ENCODE data around the gene IVNS1ABP.
"Not testable (repeated sequence)": the region's sequence is repeated elsewhere in the genome, so short reads cannot be mapped to it uniquely, and the experiment has no call there.

IVNS1ABP gene

GRCh38 chr1:185317034-185317885 is at the start of gene IVNS1ABP:
IVNS1ABP (minus strand) TSS chr1:185317243; CDS start chr1:185309493, 7,750 bp downstream.
- DNase-seq: peak; percentile 57 to 84

DNA sequence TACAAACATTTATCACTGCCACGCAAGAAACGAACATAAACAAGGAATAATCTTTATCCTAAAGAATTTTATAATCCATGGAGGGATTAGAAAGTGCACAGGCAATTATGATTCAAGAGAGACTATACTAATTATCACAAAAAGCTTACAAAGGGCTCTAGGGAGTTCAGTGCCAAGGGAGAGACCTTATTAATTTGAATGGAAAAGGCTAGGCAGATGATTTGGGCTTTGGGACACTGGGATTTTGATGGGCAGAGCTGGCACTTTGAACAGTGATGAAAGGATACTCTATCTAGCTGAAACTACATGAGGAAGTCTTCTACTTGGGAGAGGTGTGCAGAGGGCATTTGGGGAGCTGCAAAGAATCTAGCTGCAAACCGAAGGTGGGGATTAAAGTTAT is 48.9 kb upstream of the IVNS1ABP start:
- DNase-seq: no peak

DNA sequence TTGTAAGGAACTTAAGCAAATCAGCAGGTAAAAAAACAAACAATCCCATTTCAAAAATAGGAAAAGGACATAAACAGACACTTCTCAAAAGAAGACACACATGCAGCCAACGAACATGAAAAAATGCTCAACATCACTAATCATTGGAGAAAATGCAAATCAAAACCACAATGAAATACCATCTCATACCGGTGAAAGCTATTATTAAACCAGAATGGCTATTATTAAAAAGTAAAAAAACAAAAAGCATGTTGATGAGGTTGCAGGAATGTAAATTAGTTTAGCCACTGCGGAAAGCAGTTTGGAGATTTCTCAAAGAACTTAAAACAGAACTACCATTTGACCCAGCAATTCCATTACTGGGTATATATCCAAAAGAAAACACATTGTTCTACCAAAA is 47.5 kb upstream of the IVNS1ABP start:
- DNase-seq: not testable (repeated sequence)

GRCh38 chr1:185363205-185363604 is 46.2 kb upstream of the IVNS1ABP start:
- DNase-seq: no peak

DNA sequence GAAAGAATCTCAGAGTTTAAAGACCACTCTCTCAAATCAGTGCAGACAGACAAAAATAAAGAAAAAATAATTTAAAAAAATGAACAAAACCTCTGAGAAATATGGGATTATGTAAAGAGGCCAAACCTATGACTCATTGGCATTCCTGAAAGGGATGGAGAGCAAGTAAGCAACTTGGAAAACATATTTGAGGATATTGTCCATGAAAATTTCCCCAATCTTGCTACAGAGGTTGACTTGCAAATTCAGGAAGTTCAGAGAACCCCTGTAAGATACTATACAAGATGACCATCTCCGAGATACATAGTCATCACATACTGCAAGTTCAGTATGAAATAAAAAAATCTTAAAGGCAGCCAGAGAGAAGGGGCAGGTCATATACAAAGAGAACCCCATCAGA is 43.7 kb upstream of the IVNS1ABP start:
- no peak for DNase-seq

DNA sequence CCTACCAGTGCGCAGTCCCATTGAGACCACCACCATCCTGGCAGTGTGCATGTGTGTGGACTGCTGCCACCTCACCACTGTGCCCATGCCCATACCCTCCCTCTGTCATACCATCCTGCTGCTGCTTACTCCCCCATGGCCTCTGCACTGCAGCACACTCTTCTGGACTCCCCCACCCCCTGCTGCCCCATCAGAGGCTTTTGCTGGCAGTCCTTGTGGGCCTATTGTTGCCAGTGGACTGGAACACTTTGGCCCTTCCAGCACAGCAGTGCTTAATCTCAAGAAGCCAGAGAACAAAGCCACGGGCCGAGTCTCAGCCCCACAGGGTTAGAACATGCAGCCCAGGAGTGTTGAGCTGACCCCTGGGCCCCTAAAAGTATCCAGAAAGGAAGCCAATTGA is 41.9 kb upstream of the IVNS1ABP start:
- DNase-seq: no peak

GRCh38 chr1:185355947-185356346 is 38.9 kb upstream of the IVNS1ABP start:
- no peak for DNase-seq

GRCh38 chr1:185353124-185353523 is 36.1 kb upstream of the IVNS1ABP start:
- no peak for DNase-seq

DNA sequence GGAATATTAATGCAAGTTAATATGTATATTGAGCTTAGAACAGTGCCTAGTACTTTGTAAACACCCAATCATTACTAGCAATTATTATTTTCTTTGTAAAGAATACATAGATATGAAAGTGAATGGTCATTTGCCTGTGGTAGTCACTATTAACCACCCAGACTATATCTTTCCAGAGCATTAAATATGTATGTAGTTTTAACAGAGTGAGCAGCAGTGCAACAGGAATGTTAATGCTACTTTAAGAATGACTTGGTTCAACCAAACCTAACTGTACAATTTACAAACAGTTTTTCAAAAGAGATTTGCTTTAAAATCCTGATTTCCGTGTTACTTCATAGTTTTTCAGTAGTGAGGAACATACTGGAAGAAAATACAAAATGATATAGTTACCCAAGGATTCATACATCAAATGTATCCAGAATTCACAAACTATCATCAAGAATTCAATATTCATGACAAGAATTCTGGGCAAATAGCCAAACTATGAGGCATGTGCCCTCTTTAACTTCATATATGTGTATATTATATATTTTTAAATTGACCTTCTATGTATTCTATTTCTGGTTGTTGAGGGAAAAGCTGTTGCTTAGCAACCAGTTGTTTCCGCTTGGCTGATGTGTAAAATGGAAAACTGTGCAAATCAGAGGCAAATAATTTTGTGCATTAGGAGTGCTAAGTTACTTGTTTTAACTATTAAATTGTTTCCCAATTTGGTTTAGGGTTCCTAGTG is 34.9 kb upstream of the IVNS1ABP start:
- no peak for DNase-seq

- no peak for DNase-seq
Observed at GRCh38 chr1:185350027-185350442, 33.0 kb upstream of the IVNS1ABP start.

DNA sequence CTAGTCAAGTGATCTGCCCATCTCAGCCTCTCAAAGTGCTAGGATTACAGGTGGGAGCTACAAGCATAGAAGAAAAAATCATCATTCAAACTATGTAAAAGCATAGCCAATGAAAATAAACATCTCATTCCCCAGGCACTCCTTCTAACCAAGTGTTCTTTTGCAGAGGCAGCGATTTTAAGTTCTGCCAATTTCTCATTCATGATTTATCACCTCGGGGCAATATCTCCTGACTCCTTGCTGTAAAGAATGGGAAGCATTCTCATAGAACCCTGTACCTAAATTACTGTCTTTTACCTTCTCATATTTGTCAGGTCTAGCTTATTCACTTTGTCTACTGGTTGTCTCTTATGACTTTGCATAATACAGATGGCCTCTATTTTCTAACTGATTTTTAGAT is 32.5 kb upstream of the IVNS1ABP start:
- no peak for DNase-seq

DNA sequence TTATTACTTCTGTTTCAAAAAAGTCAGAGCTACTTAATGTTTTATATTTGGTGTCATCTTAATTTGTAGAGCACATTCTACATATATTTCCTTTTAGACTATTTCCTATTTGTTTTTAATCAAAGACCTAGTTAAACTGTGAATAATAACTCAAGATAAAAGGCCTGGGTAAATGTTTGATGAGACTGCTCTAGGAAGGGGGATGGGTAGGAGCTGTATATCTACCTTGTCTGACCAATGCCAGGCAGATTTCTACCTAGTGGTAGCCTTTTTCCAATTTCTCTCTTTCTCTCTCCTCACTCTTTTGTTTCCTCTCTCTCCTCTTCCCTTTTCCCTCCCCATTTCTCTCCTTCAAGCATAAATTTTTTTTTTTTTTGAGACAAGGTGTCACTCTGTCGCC is 31.9 kb upstream of the IVNS1ABP start:
- DNase-seq: no peak

DNA sequence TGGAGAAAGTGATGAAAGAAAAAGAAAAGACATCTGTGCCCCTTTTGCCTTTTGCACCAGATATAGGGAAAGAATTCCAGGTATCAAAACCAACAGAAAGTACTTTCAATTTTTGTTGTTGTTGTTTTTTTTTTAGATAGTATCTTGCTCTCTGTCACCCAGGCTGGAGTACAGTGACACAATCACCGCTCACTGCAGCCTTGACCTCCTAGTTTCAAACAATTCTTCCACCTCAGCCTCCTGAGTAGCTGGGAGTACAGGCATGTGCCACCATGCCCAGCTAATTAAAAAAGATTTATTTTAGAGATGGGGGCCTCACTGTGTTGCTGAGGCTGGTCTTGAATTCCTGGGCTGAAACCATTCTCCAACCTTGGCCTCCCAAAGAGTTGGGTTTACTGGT is 31.3 kb upstream of the IVNS1ABP start:
- DNase-seq: no peak

GRCh38 chr1:185345913-185346720 is 29.1 kb upstream of the IVNS1ABP start:
- DNase-seq: no peak

DNA sequence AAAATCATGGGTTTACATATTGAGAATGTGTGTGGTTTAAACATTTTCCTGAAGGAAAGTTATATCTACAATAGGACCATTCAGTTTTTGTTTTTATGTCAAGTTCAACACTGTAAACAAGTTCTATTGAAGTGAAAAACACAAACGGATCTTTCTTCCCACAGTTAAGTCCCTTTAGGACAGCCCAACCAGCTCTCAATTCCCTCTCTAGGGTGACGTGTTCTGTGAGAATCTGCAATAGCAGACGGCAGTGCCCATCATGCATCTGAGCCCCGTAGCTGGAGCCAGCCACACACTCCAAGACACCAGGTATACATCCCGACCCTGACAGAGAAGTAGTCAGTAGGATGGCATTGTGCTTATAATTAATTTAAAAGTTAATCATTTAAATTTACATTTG is 26.3 kb upstream of the IVNS1ABP start:
- DNase-seq: no peak

DNA sequence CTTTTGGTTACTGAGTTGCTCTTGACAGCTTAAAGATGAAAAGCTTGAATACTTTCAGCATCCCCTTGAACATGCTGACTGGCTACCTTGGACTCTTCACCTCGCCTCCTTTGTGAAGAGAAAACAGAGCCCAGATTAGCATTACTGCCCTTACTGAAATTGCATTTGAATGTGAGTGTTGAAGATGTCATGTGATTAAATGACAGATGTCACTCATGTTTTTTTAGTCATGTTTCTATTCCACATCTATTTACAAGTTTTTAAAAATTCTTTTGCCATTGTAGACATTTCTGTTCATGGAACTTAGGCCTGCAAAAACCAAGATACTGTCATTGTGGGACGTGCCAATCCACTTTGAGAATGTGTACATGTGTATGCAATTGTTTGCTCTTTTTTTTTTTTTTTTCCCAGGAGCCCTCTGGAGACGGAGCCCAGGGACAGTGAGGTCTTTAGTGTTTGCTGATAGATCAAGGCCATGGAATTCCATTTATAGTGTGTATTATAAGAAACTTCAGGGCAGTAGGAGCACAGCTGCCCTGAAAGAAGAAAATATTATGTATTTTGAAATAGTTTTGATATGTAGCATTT is 25.7 kb upstream of the IVNS1ABP start:
- no peak for DNase-seq

GRCh38 chr1:185342017-185342416 is 25.0 kb upstream of the IVNS1ABP start:
- no peak for DNase-seq

DNA sequence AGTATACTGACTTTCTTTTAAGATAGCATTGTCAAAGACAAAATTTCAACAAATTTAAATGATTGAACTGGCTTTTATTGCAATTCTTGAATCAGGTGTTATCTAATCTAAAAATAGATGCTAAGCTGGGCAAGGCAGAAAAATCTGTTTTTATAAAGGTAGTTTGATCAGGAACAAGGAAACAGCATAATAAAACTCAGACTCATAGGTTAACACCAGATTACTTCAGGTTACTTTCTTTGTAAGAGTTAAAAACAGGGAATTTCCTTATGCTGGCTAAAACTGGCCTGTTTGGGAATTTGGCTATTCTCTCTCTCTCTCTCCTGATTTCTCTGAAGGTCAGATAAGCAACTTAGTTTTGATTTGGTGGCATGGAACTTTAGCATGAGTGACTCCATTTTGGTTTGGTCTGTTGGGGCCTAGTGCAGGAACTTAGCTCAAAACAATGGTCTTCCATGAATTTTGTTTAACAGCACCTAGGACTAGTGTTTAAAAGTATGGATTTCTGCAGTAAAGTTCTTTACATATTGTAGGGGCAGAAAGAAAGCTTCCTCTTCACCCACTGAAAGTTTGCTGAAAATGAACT is 24.2 kb upstream of the IVNS1ABP start:
- DNase-seq: no peak

- no peak for DNase-seq
Observed at GRCh38 chr1:185338719-185339622, 21.9 kb upstream of the IVNS1ABP start.

DNA sequence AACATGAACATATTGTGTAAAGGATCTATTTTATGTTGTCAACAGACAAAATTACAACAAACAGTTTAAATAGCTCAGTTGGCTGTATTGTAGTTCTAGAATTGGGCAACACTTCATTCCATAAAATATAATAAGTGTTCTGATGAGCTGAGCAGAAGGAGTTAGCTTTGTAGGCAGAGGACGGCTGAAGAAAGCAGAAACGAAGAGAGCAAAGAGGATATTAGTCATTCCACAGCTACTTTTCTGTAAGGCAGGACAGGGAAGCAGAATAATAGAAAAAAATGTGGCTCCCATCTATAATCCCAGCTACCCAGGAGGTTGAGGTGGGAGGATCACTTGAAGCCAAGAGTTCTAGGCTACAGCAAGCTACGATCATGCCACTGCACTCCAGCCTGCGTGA is 20.2 kb upstream of the IVNS1ABP start:
- DNase-seq: no peak

- no peak for DNase-seq
Observed at GRCh38 chr1:185334182-185334581, 17.1 kb upstream of the IVNS1ABP start.
